PC-9 (cell line): ENCODE data around the gene TBCC.

ENCODE experiments used
- CTCF ChIP-seq: fragments of 200-600 bp; sonication (generic); conservative IDR thresholded peaks from 2 replicates; pipeline ENCODE4 v1.6.1; 2017; ENCODE audit warnings: mixed run types, antibody characterized with exemption, mild to moderate bottlenecking, moderate library complexity
- EZH2 ChIP-seq: fragments of 200-600 bp; sonication (generic); IDR thresholded peaks from 2 replicates; pipeline ENCODE4 v1.8.0; 2017; ENCODE audit warnings: antibody characterized with exemption, low read depth

GRCh38 chr6:42762426-42762859 lies 16.5 kb upstream of the TBCC start:
- no peak for TF ChIP-seq CTCF
- TF ChIP-seq EZH2, result no peak
